Measurements from ENCODE around the gene GID8. TPM values are rescaled to one million over a fixed set of nuclear protein-coding genes. Genes with fewer than 3 reads are reported as not detected.

GID8 gene
- total and polyA plus RNA-seq, 2 of the 13 experiments (the other 11 are each of a cell fraction or from before 2014, with no cell fraction given): 39.6 to 59.8 TPM

DNA sequence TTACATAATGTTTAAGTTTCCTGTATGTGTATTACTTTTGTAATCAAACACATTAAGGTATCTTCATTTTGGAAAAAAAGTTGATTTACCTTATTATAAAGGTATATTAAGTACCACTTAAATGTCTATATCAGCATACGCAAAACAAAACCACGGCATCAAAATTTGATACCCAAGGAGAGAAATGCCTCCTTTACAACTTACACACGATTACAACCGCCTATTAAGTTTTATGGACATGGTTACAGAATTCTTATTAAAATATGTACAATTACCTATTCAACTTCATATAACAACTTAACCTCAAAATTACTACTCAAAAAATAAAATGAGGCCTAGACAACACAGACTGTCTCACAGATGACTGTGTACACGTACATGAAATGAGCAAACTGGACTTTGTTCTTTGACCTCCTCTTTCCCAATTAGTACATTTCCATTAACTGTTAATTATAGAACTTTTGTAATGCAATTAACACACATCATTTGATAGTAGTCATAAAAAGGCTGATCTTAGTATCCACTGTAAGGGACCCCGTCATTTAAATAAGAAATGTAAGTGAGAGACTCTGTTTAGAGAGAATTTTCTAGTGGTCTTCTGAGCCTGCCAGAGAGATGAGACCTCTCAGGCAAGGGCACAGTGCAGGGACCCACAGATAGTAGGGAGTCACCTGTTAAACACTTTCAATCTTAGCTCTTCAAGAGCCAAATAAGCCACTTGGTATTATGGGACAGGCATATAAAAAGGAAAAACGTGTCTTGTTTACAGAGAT lies 14.1 kb upstream of the GID8 start (continued):
- TF ChIP-seq SOX6 (IDR thresholded peaks at IDR 0.05) (no peak), SOX6 (CRISPR knock-in tag; IDR thresholded peaks at IDR 0.05) (peak; percentile 53), ZNF616 (CRISPR knock-in tag; IDR thresholded peaks at IDR 0.05; ENCODE audit: low read depth) (no peak), TBX2 (CRISPR knock-in tag; IDR thresholded peaks at IDR 0.05; ENCODE audit: borderline replicate concordance) (peak; percentile 25; the same call in 1 of the 2 replicates), ZNF724P (CRISPR knock-in tag; IDR thresholded peaks at IDR 0.05; ENCODE audit: borderline replicate concordance) (no peak), SRF (IDR thresholded peaks at IDR 0.05; ENCODE audit: low read depth, low read length) (no peak), ZBTB7B (CRISPR knock-in tag; IDR thresholded peaks at IDR 0.05) (peak; percentile 74; the same call in 1 of the 2 replicates), MED1 (CRISPR knock-in tag; IDR thresholded peaks at IDR 0.05) (peak; percentile 3; the same call in 1 of the 2 replicates), NR2F1 (CRISPR knock-in tag; IDR thresholded peaks at IDR 0.05) (peak; percentile 45 to 74; a peak in 2 of 4 replicates), ZNF782 (CRISPR knock-in tag; IDR thresholded peaks at IDR 0.05; ENCODE audit: borderline replicate concordance) (no peak), SAFB2 (CRISPR knock-in tag; IDR thresholded peaks at IDR 0.05; ENCODE audit: borderline replicate concordance, low read depth) (no peak), RBFOX2 (IDR thresholded peaks at IDR 0.05; ENCODE audit: low read depth, low read length) (0 out of 2 replicates have a peak, but pooled peaks have one; percentile 41), NFE2 (CRISPR knock-in tag; IDR thresholded peaks at IDR 0.05) (no peak), ZSCAN21 (CRISPR knock-in tag; IDR thresholded peaks at IDR 0.05; ENCODE audit: borderline replicate concordance) (no peak), ZNF678 (CRISPR knock-in tag; IDR thresholded peaks at IDR 0.05) (no peak), SP5 (CRISPR knock-in tag; IDR thresholded peaks at IDR 0.05; ENCODE audit: borderline replicate concordance, low read depth) (0 out of 2 replicates have a peak, but pooled peaks have one; percentile 12), ARNT (IDR thresholded peaks at IDR 0.05) (no peak), ZNF44 (CRISPR knock-in tag; IDR thresholded peaks at IDR 0.05) (no peak), ZBTB1 (CRISPR knock-in tag; IDR thresholded peaks at IDR 0.05; ENCODE audit: borderline replicate concordance) (no peak), MTF2 (CRISPR knock-in tag; IDR thresholded peaks at IDR 0.05; ENCODE audit: borderline replicate concordance) (no peak), CCDC6 (CRISPR knock-in tag; IDR thresholded peaks at IDR 0.05) (peak; percentile 64; the same call in 1 of the 2 replicates), ISL2 (CRISPR knock-in tag; IDR thresholded peaks at IDR 0.05) (peak; percentile 72; the same call in 1 of the 2 replicates)
- TF ChIP-seq, protein P1, sequence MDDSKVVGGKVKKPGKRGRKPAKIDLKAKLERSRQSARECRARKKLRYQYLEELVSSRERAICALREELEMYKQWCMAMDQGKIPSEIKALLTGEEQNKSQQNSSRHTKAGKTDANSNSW (CRISPR knock-in tag; IDR thresholded peaks at IDR 0.05; ENCODE audit: borderline replicate concordance): no peak
- TF ChIP-seq, protein P2, sequence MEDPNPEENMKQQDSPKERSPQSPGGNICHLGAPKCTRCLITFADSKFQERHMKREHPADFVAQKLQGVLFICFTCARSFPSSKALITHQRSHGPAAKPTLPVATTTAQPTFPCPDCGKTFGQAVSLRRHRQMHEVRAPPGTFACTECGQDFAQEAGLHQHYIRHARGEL (CRISPR knock-in tag; IDR thresholded peaks at IDR 0.05): no peak
- TF ChIP-seq, protein P3, sequence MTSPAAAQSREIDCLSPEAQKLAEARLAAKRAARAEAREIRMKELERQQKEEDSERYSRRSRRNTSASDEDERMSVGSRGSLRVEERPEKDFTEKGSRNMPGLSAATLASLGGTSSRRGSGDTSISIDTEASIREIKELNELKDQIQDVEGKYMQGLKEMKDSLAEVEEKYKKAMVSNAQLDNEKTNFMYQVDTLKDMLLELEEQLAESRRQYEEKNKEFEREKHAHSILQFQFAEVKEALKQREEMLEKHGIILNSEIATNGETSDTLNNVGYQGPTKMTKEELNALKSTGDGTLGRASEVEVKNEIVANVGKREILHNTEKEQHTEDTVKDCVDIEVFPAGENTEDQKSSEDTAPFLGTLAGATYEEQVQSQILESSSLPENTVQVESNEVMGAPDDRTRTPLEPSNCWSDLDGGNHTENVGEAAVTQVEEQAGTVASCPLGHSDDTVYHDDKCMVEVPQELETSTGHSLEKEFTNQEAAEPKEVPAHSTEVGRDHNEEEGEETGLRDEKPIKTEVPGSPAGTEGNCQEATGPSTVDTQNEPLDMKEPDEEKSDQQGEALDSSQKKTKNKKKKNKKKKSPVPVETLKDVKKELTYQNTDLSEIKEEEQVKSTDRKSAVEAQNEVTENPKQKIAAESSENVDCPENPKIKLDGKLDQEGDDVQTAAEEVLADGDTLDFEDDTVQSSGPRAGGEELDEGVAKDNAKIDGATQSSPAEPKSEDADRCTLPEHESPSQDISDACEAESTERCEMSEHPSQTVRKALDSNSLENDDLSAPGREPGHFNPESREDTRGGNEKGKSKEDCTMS (CRISPR knock-in tag; conservative IDR thresholded peaks at IDR 0.05): no peak
- TF ChIP-seq, protein P4, sequence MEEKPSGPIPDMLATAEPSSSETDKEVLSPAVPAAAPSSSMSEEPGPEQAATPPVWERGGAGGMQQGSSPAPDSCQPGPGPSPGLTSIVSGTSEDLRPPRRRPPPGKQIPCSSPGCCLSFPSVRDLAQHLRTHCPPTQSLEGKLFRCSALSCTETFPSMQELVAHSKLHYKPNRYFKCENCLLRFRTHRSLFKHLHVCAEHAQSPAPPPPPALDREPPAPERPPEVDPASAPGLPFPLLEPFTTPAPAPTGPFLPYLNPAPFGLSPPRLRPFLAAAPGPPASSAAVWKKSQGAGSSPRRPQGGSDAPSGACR (CRISPR knock-in tag; IDR thresholded peaks at IDR 0.05): no peak
